Measurements from ENCODE around the gene DPEP3. TPM values are rescaled to one million over a fixed set of nuclear protein-coding genes. Genes with fewer than 3 reads are reported as not detected.

DPEP3 gene
- total RNA-seq, 1 donor from 2014 or later: not detected

GRCh38 chr16:67990018-67990386 is 9.7 kb upstream of the DPEP3 start:
- Mint-ChIP-seq H3K4me3 (no peak overlapping the region), H3K36me3 (no peaks in the 10 kb centered on the region), H3K27ac (no peak overlapping the region), H3K4me1 (peaks cover under 1% of the 10 kb centered on the region), H3K9me3 (no peaks in the 10 kb centered on the region), H3K27me3 (ENCODE audit: insufficient read depth, low read depth) (peaks cover 7% of the 10 kb centered on the region)
- Histone ChIP-seq H3K9me3 (ENCODE audit: low read depth) (no peaks in the 10 kb centered on the region), H3K79me2 (ENCODE audit: low read depth) (no peaks in the 10 kb centered on the region), H3K4me1 (no peaks in the 10 kb centered on the region), H3K27ac (no peak overlapping the region), H3K27me3 (peaks cover 12% of the 10 kb centered on the region), H3K4me3 (no peak overlapping the region), H2AFZ (replicated peaks) (no peak overlapping the region), H3F3A (ENCODE audit: low read depth) (no peaks in the 10 kb centered on the region), H3K4me2 (no peak overlapping the region), H4K20me1 (ENCODE audit: low read depth) (no peaks in the 10 kb centered on the region), H3K36me3 (no peaks in the 10 kb centered on the region), H3K9ac (no peak overlapping the region)
- DNase-seq (ENCODE audit: low spot score): no peak
- TF ChIP-seq EZH2 (IDR thresholded peaks at IDR 0.05) (no peak), EZH2phosphoT487 (IDR thresholded peaks at IDR 0.05) (no peak), CTCF (IDR thresholded peaks at IDR 0.05) (no peak)

- no peaks in the 10 kb centered on the region for H3K79me2 ChIP-seq (ENCODE audit: low read depth)
- peaks cover 7% of the 10 kb centered on the region for H3K27me3 Mint-ChIP-seq (ENCODE audit: insufficient read depth, low read depth)
- peaks cover 12% of the 10 kb centered on the region for H3K27me3 ChIP-seq
- no peak for DNase-seq (ENCODE audit: low spot score)
- H3K9ac ChIP-seq: no peak overlapping the region
- H3K9me3 Mint-ChIP-seq: no peaks in the 10 kb centered on the region
- no peaks in the 10 kb centered on the region for H3K36me3 ChIP-seq
- H3K4me2 ChIP-seq: no peak overlapping the region
- no peak overlapping the region for H2AFZ ChIP-seq (replicated peaks)
- peaks cover 2% of the 10 kb centered on the region for H3K4me1 Mint-ChIP-seq
- H3K4me1 ChIP-seq: no peaks in the 10 kb centered on the region
- H3F3A ChIP-seq (ENCODE audit: low read depth): no peaks in the 10 kb centered on the region
- no peaks in the 10 kb centered on the region for H4K20me1 ChIP-seq (ENCODE audit: low read depth)
- no peak overlapping the region for H3K4me3 ChIP-seq
- no peak overlapping the region for H3K27ac ChIP-seq
- H3K27ac Mint-ChIP-seq: no peak overlapping the region
- no peaks in the 10 kb centered on the region for H3K9me3 ChIP-seq (ENCODE audit: low read depth)
- TF ChIP-seq EZH2 (IDR thresholded peaks at IDR 0.05) (no peak), EZH2phosphoT487 (IDR thresholded peaks at IDR 0.05) (no peak), CTCF (IDR thresholded peaks at IDR 0.05) (no peak)
- no peak overlapping the region for H3K4me3 Mint-ChIP-seq
- no peaks in the 10 kb centered on the region for H3K36me3 Mint-ChIP-seq
Measured at GRCh38 chr16:67989322-67990017, 9.2 kb upstream of the DPEP3 start.

GRCh38 chr16:67988675-67989074 is 8.4 kb upstream of the DPEP3 start:
- Mint-ChIP-seq H3K36me3 (no peaks in the 10 kb centered on the region), H3K27ac (no peak overlapping the region), H3K4me3 (no peak overlapping the region), H3K27me3 (ENCODE audit: insufficient read depth, low read depth) (peaks cover 7% of the 10 kb centered on the region), H3K9me3 (no peaks in the 10 kb centered on the region), H3K4me1 (peaks cover 2% of the 10 kb centered on the region)
- no peak overlapping the region for H2AFZ ChIP-seq (replicated peaks)
- TF ChIP-seq EZH2phosphoT487 (IDR thresholded peaks at IDR 0.05) (no peak), EZH2 (IDR thresholded peaks at IDR 0.05) (no peak), CTCF (IDR thresholded peaks at IDR 0.05) (no peak)
- no peak for DNase-seq (ENCODE audit: low spot score)
- no peak overlapping the region for H3K9ac ChIP-seq
- H3F3A ChIP-seq (ENCODE audit: low read depth): no peaks in the 10 kb centered on the region
- H3K27me3 ChIP-seq: peaks cover 12% of the 10 kb centered on the region
- H3K4me1 ChIP-seq: no peaks in the 10 kb centered on the region
- H3K79me2 ChIP-seq (ENCODE audit: low read depth): no peaks in the 10 kb centered on the region
- no peak overlapping the region for H3K27ac ChIP-seq
- H3K9me3 ChIP-seq (ENCODE audit: low read depth): no peaks in the 10 kb centered on the region
- no peak overlapping the region for H3K4me3 ChIP-seq
- H3K4me2 ChIP-seq: no peak overlapping the region
- no peaks in the 10 kb centered on the region for H4K20me1 ChIP-seq (ENCODE audit: low read depth)
- H3K36me3 ChIP-seq: no peaks in the 10 kb centered on the region

All from neural progenitor cell (in vitro differentiated cells).